Stomach (tissue), 4 donors: ENCODE data around the gene RPP14.
"Not testable (repeated sequence)": the region's sequence is repeated elsewhere in the genome, so short reads cannot be mapped to it uniquely, and the experiment has no call there.

ENCODE experiments used
- POLR2AphosphoS5 ChIP-seq, 3 donors: sonication (generic); formaldehyde crosslinking; IDR thresholded peaks; one replicate each; pipeline ENCODE4 v1.6.1; 2016; ENCODE audit warnings: antibody characterized with exemption in 3 of 3
- TF ChIP-seq, protein P1 (sequence below), 7 experiments: fragments of 450-650 bp in 4 of 7; fragments of 200-600 bp in 3 of 7; sonication (generic) in 3 of 7; IDR thresholded peaks; one replicate each; pipeline ENCODE4 v1.5.1; 2016 to 2019; ENCODE audit warnings: antibody characterized with exemption in 7 of 7, control low read depth in 2 of 7, mild to moderate bottlenecking in 1 of 7

GRCh38 chr3:58267543-58267942 lies 38.5 kb upstream of the RPP14 start:
- not testable (repeated sequence) for TF ChIP-seq POLR2AphosphoS5 (IDR thresholded peaks at IDR 0.05)
- TF ChIP-seq, protein P1, sequence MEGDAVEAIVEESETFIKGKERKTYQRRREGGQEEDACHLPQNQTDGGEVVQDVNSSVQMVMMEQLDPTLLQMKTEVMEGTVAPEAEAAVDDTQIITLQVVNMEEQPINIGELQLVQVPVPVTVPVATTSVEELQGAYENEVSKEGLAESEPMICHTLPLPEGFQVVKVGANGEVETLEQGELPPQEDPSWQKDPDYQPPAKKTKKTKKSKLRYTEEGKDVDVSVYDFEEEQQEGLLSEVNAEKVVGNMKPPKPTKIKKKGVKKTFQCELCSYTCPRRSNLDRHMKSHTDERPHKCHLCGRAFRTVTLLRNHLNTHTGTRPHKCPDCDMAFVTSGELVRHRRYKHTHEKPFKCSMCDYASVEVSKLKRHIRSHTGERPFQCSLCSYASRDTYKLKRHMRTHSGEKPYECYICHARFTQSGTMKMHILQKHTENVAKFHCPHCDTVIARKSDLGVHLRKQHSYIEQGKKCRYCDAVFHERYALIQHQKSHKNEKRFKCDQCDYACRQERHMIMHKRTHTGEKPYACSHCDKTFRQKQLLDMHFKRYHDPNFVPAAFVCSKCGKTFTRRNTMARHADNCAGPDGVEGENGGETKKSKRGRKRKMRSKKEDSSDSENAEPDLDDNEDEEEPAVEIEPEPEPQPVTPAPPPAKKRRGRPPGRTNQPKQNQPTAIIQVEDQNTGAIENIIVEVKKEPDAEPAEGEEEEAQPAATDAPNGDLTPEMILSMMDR (IDR thresholded peaks at IDR 0.05), result not testable (repeated sequence)
